ENCODE data around the gene RASA2. TPM values are rescaled to one million over a fixed set of nuclear protein-coding genes. Genes with fewer than 3 reads are reported as not detected.
A peak's percentile ranks its signal among the peaks of the same experiment; 100 is the strongest.

The RASA2 gene
- total RNA-seq, 3 donors from 2014 or later = 15.5 to 22.5 (median 21.7) TPM

DNA sequence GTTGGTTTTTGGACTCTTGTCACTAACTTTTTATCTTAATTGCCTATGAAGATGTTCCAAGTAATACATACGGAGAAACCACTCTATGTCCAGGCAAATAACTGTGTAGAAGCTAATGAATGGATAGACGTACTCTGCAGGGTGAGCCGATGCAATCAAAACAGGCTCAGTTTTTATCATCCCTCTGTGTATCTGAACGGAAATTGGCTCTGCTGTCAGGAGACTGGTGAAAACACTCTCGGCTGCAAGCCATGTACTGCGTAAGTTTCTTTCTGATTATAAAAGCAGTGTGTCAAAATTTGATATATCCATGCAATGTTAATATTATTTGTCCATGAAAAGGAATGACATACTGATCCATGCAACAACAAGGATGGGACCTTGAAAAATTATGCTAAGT, 121.6 kb downstream of the RASA2 start:
- H3K36me3 ChIP-seq (ENCODE audit: low read depth) = no peaks in the 10 kb centered on the region
- DNase-seq = no peak
- H3K4me1 ChIP-seq (ENCODE audit: low read depth) = no peaks in the 10 kb centered on the region
- TF ChIP-seq, protein P1, sequence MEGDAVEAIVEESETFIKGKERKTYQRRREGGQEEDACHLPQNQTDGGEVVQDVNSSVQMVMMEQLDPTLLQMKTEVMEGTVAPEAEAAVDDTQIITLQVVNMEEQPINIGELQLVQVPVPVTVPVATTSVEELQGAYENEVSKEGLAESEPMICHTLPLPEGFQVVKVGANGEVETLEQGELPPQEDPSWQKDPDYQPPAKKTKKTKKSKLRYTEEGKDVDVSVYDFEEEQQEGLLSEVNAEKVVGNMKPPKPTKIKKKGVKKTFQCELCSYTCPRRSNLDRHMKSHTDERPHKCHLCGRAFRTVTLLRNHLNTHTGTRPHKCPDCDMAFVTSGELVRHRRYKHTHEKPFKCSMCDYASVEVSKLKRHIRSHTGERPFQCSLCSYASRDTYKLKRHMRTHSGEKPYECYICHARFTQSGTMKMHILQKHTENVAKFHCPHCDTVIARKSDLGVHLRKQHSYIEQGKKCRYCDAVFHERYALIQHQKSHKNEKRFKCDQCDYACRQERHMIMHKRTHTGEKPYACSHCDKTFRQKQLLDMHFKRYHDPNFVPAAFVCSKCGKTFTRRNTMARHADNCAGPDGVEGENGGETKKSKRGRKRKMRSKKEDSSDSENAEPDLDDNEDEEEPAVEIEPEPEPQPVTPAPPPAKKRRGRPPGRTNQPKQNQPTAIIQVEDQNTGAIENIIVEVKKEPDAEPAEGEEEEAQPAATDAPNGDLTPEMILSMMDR (IDR thresholded peaks at IDR 0.05) = no peak
- intact Hi-C loops (cut with DNase I, micrococcal nuclease) = no loop called here
- H3K4me3 ChIP-seq = no peak overlapping the region
- ATAC-seq = no peak
- H3K9me3 ChIP-seq = no peaks in the 10 kb centered on the region

DNA sequence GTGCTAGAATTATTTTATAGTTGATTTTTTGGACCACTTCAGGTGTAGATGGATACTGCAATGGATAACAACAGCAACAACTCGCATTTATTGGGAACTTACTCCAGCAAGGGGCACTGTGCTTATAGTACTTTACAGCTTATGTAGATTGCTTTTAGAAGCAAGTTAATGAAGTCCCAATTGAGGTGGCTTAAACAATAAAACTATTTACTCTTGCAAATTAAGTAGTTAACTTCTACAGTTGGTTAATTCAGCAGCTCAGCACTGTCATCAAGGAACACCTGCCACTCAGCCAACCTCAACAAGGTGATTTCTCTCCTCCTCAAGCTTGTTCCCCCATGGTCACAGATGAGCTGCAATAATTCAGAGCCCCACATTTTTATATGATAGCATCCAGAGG, 124.1 kb downstream of the RASA2 start:
- DNase-seq (no peak), ATAC-seq (no peak)
- H3K9me3 ChIP-seq = no peaks in the 10 kb centered on the region
- no peaks in the 10 kb centered on the region for H3K36me3 ChIP-seq (ENCODE audit: low read depth)
- no peaks in the 10 kb centered on the region for H3K4me1 ChIP-seq (ENCODE audit: low read depth)
- TF ChIP-seq, protein P1 (IDR thresholded peaks at IDR 0.05) = no peak
- H3K4me3 ChIP-seq = no peak overlapping the region
- intact Hi-C loops (cut with DNase I, micrococcal nuclease) = no loop called here

DNA sequence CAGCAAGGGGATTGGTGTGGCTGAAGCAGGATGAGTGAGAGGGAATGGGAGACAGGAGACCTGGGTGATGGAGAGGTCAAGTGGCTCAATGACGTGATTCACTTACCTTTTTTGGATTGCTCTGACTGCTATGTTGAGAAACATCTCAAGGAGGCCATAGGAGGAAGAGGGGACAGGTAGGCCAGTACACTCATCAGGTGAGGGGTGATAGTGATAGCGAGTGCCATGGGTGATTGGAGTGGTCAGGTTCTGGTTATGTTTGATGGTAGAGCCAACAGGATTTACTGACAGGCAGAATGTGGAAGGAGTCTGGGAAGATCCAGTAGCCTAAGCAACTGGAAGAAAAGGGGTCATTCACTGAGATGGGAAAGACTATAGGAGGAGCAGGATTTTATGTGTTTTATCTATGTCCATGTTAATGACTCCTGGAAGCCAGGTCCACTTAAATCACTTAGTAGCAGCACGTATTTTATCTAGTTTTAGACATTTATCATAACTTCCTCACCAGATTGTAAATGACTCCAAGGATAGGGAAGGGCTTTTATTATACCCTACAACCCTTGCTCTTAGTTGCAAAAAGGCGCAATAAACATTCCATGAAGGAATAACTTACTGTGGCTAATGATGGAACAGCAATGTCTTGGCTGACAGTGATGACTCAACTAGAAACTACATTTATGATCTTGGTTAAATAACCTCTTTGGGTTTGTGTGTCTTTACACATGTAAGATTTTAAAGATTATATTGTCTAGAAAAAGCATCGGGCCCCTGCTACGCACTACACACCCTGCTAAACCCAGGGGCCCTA, 131.5 kb downstream of the RASA2 start:
- intact Hi-C loops (cut with DNase I, micrococcal nuclease) = no loop called here
- no peaks in the 10 kb centered on the region for H3K9me3 ChIP-seq
- TF ChIP-seq, protein P1 (IDR thresholded peaks at IDR 0.05) = no peak
- H3K4me1 ChIP-seq (ENCODE audit: low read depth) = no peaks in the 10 kb centered on the region
- DNase-seq (no peak), ATAC-seq (peak; percentile 96)
- H3K4me3 ChIP-seq = no peak overlapping the region
- no peaks in the 10 kb centered on the region for H3K36me3 ChIP-seq (ENCODE audit: low read depth)

DNA sequence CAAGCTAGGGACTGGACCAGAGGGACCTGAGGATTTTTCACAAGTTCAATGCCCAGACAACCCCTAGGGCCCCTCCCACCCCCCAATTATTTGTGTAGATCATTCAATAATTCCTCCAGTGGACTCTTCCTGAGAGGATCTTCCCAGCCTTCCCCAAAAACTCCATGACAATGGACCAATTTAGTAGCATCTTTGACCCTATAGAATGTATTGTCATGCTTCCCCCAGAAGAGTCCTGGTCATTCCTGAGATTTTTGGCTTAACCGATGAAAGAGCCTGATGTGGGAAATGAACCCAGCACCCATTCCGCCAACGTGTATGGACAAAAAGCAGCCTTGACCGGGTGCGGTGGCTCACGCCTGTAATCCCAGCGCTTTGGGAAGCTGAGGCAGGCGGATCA, 132.1 kb downstream of the RASA2 start:
- intact Hi-C loops (cut with DNase I, micrococcal nuclease) = no loop called here
- H3K36me3 ChIP-seq (ENCODE audit: low read depth) = no peaks in the 10 kb centered on the region
- H3K9me3 ChIP-seq = no peaks in the 10 kb centered on the region
- DNase-seq (no peak), ATAC-seq (no peak)
- TF ChIP-seq, protein P1 (IDR thresholded peaks at IDR 0.05) = no peak
- no peaks in the 10 kb centered on the region for H3K4me1 ChIP-seq (ENCODE audit: low read depth)
- no peak overlapping the region for H3K4me3 ChIP-seq

DNA sequence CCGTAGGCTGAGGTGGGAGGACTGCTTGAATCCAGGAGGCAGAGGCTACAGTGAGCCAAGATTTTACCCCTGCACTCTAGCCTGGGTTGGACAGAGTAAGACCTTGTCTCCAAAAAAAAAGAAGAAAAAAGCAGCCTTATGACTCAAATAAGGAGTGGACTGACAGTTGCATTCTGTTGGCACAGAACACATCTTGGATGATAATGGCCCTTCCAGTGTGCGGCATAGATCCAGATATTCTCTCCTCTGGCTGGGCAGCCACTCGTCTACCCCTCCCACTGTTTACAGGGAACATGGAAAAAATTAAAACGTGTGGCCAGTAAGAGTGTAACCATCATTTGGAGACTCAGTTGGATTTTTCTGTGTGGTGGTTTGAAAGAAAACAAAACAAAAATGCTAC, 132.6 kb downstream of the RASA2 start:
- no peaks in the 10 kb centered on the region for H3K36me3 ChIP-seq (ENCODE audit: low read depth)
- no peaks in the 10 kb centered on the region for H3K4me1 ChIP-seq (ENCODE audit: low read depth)
- DNase-seq (no peak), ATAC-seq (no peak)
- H3K4me3 ChIP-seq = no peak overlapping the region
- intact Hi-C loops (cut with DNase I, micrococcal nuclease) = no loop called here
- TF ChIP-seq, protein P1 (IDR thresholded peaks at IDR 0.05) = no peak
- no peaks in the 10 kb centered on the region for H3K9me3 ChIP-seq

Data from mucosa of descending colon (tissue), 3 donors.